GM21360 (cell line): ENCODE data around the gene ARMH1.
"Not testable (repeated sequence)": the region's sequence is repeated elsewhere in the genome, so short reads cannot be mapped to it uniquely, and the experiment has no call there.

Experiments used
- ATAC-seq: cut with Tn5 transposase; IDR thresholded peaks from one replicate; pipeline ENCODE4 v1.9.1; 2021; ENCODE audit warnings: mild to moderate bottlenecking, moderate library complexity; ENCODE audit not compliant: unreplicated experiment

The ARMH1 gene

GRCh38 chr1:44693159-44693558 is 18.6 kb downstream of the ARMH1 start:
- no peak for ATAC-seq

GRCh38 chr1:44693900-44694299 is 19.4 kb downstream of the ARMH1 start:
- ATAC-seq: no peak

GRCh38 chr1:44694863-44695478 is 20.5 kb downstream of the ARMH1 start:
- no peak for ATAC-seq

GRCh38 chr1:44695671-44696070 is 21.2 kb downstream of the ARMH1 start:
- no peak for ATAC-seq

- no peak for ATAC-seq
These were observed 21.6 kb downstream of the ARMH1 start for GRCh38 chr1:44696101-44696500.

GRCh38 chr1:44696789-44697345 is 22.4 kb downstream of the ARMH1 start:
- ATAC-seq: no peak

- no peak for ATAC-seq
These were observed 23.6 kb downstream of the ARMH1 start for GRCh38 chr1:44698138-44698537.

- not testable (repeated sequence) for ATAC-seq
These were observed 24.9 kb downstream of the ARMH1 start for GRCh38 chr1:44699375-44699774.

- ATAC-seq: no peak
These were observed 26.1 kb downstream of the ARMH1 start for GRCh38 chr1:44700573-44700972.

- ATAC-seq: no peak
These were observed 26.6 kb downstream of the ARMH1 start for GRCh38 chr1:44701141-44701573.

GRCh38 chr1:44705470-44705869 is 31.0 kb downstream of the ARMH1 start:
- no peak for ATAC-seq

- ATAC-seq: no peak
These were observed 31.4 kb downstream of the ARMH1 start for GRCh38 chr1:44705938-44706337.

- no peak for ATAC-seq
These were observed 32.8 kb downstream of the ARMH1 start for GRCh38 chr1:44707112-44707881.

GRCh38 chr1:44707959-44708831 is 33.7 kb downstream of the ARMH1 start:
- ATAC-seq: no peak

GRCh38 chr1:44713321-44713781 is 38.8 kb downstream of the ARMH1 start:
- ATAC-seq: peak; percentile 55

GRCh38 chr1:44714532-44714931 is 40.0 kb downstream of the ARMH1 start:
- ATAC-seq: no peak

- ATAC-seq: no peak
These were observed 40.5 kb downstream of the ARMH1 start for GRCh38 chr1:44714944-44715571.

- no peak for ATAC-seq
These were observed 42.6 kb downstream of the ARMH1 start for GRCh38 chr1:44717156-44717555.

- no peak for ATAC-seq
These were observed 43.1 kb downstream of the ARMH1 start for GRCh38 chr1:44717653-44718052.

GRCh38 chr1:44718091-44718490 is 43.6 kb downstream of the ARMH1 start:
- no peak for ATAC-seq

- ATAC-seq: no peak
These were observed 44.8 kb downstream of the ARMH1 start for GRCh38 chr1:44719318-44719717.
